Endothelial cell of umbilical vein (primary cell): ENCODE measurements around the gene BPI. TPM values are rescaled to one million over a fixed set of nuclear protein-coding genes. Genes with fewer than 3 reads are reported as not detected.

Source experiments
- BruUV-seq: library from RNA; stranded (reverse); fragments of 400-500 nt; replicated peaks from 2 replicates; lab custom pipeline; 2021; lab: Mats Ljungman, UMichigan
- CTCF ChIA-PET: fragments of 300-600, 350-600 bp; sonication (Branson Sonifier 250); formaldehyde crosslinking; loops from one replicate; lab custom pipeline; 2021; ENCODE audit warnings: antibody characterized with exemption, inconsistent platforms; lab: Charles Lee
- POLR2A ChIA-PET: fragments of 300-600, 350-600 bp; sonication (Branson Sonifier 250); formaldehyde crosslinking; loops from one replicate; lab custom pipeline; 2021; ENCODE audit warnings: antibody characterized with exemption, inconsistent platforms; lab: Charles Lee
- DNase-seq: peaks from one replicate; pipeline ENCODE4 v3.0.0-alpha.2; 2011; ENCODE audit warnings: low read depth, low spot score
- FAIRE-seq: peaks from 2 replicates; lab custom pipeline; 2011; peaks lifted over from hg19 to GRCh38; lab: Jason Lieb, UNC
- H2AFZ ChIP-seq: 2 replicates; pipeline ENCODE4 v1.6.0; 2012; ENCODE audit warnings: low read depth, low read length, control low read depth, inconsistent platforms
- H3K27ac ChIP-seq: 2 replicates; pipeline ENCODE4 v1.5.1; 2011; ENCODE audit warnings: low read depth, mild to moderate bottlenecking, control low read depth, low read length, moderate library complexity; ENCODE audit not compliant: insufficient read depth
- H3K27me3 ChIP-seq, 2 experiments: 2 replicates each; pipeline versions ENCODE4 v1.6.0 to v1.6.1; 2011; ENCODE audit warnings: low read length in 2 of 2, mixed read lengths in 1 of 2; ENCODE audit not compliant: control insufficient read depth in 2 of 2, insufficient read depth in 2 of 2
- H3K36me3 ChIP-seq, 2 experiments: 2 replicates in 1 of 2; 3 replicates in 1 of 2; pipeline ENCODE4 v1.5.1; 2011; ENCODE audit warnings: low read length in 2 of 2, mild to moderate bottlenecking in 1 of 2, moderate library complexity in 1 of 2; ENCODE audit not compliant: control insufficient read depth in 2 of 2, insufficient read depth in 2 of 2; ENCODE audit errors: extremely low read depth in 1 of 2
- H3K4me1 ChIP-seq: 3 replicates; pipeline ENCODE4 v1.5.1; 2011; ENCODE audit warnings: mild to moderate bottlenecking, low read length; ENCODE audit not compliant: control insufficient read depth, insufficient read depth; ENCODE audit errors: extremely low read depth
- H3K4me2 ChIP-seq: 2 replicates; pipeline ENCODE4 v1.6.1; 2011; ENCODE audit warnings: low read length, control low read depth, mixed read lengths; ENCODE audit not compliant: insufficient read depth
- H3K4me3 ChIP-seq, 3 experiments: fragments of 200-600 bp in 1 of 3; sonication (generic), shearing (Covaris generic) in 1 of 3; replicated peaks in 1 of 3; 2 replicates each; pipeline ENCODE4 v1.5.1; 2011 to 2016; ENCODE audit warnings: control low read depth in 3 of 3, low read length in 3 of 3, mild to moderate bottlenecking in 2 of 3, inconsistent platforms in 1 of 3, low read depth in 1 of 3, moderate library complexity in 1 of 3; ENCODE audit not compliant: insufficient read depth in 1 of 3
- H3K79me2 ChIP-seq: 2 replicates; pipeline ENCODE4 v1.6.0; 2012; ENCODE audit warnings: low read length, inconsistent platforms; ENCODE audit not compliant: control insufficient read depth, insufficient read depth
- H3K9ac ChIP-seq: replicated peaks from 2 replicates; pipeline ENCODE3; 2011; ENCODE audit warnings: low read length, control low read depth; ENCODE audit not compliant: insufficient read depth; ENCODE audit errors: extremely low read depth
- H3K9me1 ChIP-seq: replicated peaks from 3 replicates; pipeline ENCODE4 v1.6.0; 2011; ENCODE audit warnings: mild to moderate bottlenecking, low read length; ENCODE audit not compliant: control insufficient read depth, insufficient read depth; ENCODE audit errors: extremely low read depth
- H3K9me3 ChIP-seq: replicated peaks from 2 replicates; pipeline ENCODE4 v1.5.1; 2012; ENCODE audit warnings: low read length, inconsistent platforms; ENCODE audit not compliant: control insufficient read depth, insufficient read depth
- H4K20me1 ChIP-seq: replicated peaks from 2 replicates; pipeline ENCODE3; 2011; ENCODE audit warnings: mild to moderate bottlenecking, low read length; ENCODE audit not compliant: control insufficient read depth, insufficient read depth; ENCODE audit errors: extremely low read depth
- CTCF ChIP-seq, 2 donors: IDR thresholded peaks; 1 replicate in 1 of 2; 2 replicates in 1 of 2; pipeline ENCODE4 v1.5.1; 2011; ENCODE audit warnings: low read length in 2 of 2, mild to moderate bottlenecking in 2 of 2, moderate library complexity in 2 of 2, control low read depth in 1 of 2, inconsistent platforms in 1 of 2, low read depth in 1 of 2; ENCODE audit not compliant: insufficient read depth in 1 of 2; ENCODE audit errors: extremely low read depth in 1 of 2
- EZH2 ChIP-seq: IDR thresholded peaks from 2 replicates; pipeline ENCODE4 v1.6.1; 2012; ENCODE audit warnings: borderline replicate concordance, low read depth, mild to moderate bottlenecking, moderate library complexity, low read length, inconsistent platforms; ENCODE audit not compliant: severe bottlenecking
- FOS ChIP-seq: IDR thresholded peaks from 2 replicates; pipeline ENCODE4 v1.6.1; 2011; ENCODE audit warnings: mild to moderate bottlenecking, low read length, moderate library complexity, borderline replicate concordance; ENCODE audit not compliant: insufficient read depth
- GATA2 ChIP-seq: IDR thresholded peaks from 2 replicates; pipeline ENCODE4 v1.7.0; 2011; ENCODE audit warnings: low read depth, mild to moderate bottlenecking, moderate library complexity, mixed read lengths, low read length; ENCODE audit not compliant: insufficient read length, insufficient read depth
- JUN ChIP-seq: IDR thresholded peaks from 2 replicates; pipeline ENCODE4 v1.6.1; 2011; ENCODE audit warnings: borderline replicate concordance, low read depth; ENCODE audit not compliant: insufficient read length, insufficient read depth
- MAX ChIP-seq: IDR thresholded peaks from 2 replicates; pipeline ENCODE4 v1.6.1; 2011; ENCODE audit not compliant: insufficient read depth, insufficient read length
- MYC ChIP-seq: IDR thresholded peaks from one replicate; pipeline ENCODE4 v1.6.1; 2011; ENCODE audit warnings: mild to moderate bottlenecking, low read depth, low read length
- POLR2A ChIP-seq: IDR thresholded peaks from 2 replicates; pipeline ENCODE4 v1.6.1; 2012; ENCODE audit warnings: low read depth, mild to moderate bottlenecking, control low read depth, low read length
- POLR2AphosphoS5 ChIP-seq: IDR thresholded peaks from 2 replicates; pipeline ENCODE4 v1.6.1; 2012; ENCODE audit warnings: low read depth, mild to moderate bottlenecking, control low read depth, low read length, moderate library complexity; ENCODE audit not compliant: insufficient read depth
- dilution Hi-C: fragments of 300-500 bp; cut with MboI; formaldehyde crosslinking; loops from one replicate; pipeline ENCODE4 v1.15.0; 2019; ENCODE audit warnings: low sequenced_read_pairs; ENCODE audit not compliant: extremely low pct_ligation_motif_present
- intact Hi-C: fragments of 100-400 bp; cut with micrococcal nuclease; formaldehyde crosslinking; loops from one replicate; pipeline ENCODE4 v1.10.0; 2022
- polyA plus RNA-seq, 4 experiments: library from polyadenylated mRNA; depleted of rRNA in 3 of 4; stranded (reverse) in 3 of 4; unstranded in 1 of 4; fragments of >200 nt; gene quantifications; 2 replicates each; pipeline versions ENCODE4 v1.2.1 to v1.2.3, GENCODE V29; 2011 to 2012; ENCODE audit warnings: missing spikeins in 1 of 4
- total RNA-seq: library from RNA; stranded (reverse); gene quantifications from 2 replicates; pipeline ENCODE4 v1.2.3, GENCODE V29; 2021

The BPI gene
- total and polyA plus RNA-seq, 2 donors (not counting 3 experiments of a cell fraction or from before 2014, with no cell fraction given) = not detected

GRCh38 chr20:38306379-38306778, 2.4 kb downstream of the BPI start:
- Histone ChIP-seq H3K4me1 (no peaks in the 10 kb centered on the region), H3K9me1 (no peaks in the 10 kb centered on the region), H2AFZ (no peak overlapping the region), H3K9ac (no peak overlapping the region), H3K79me2 (no peaks in the 10 kb centered on the region), H3K4me3 (no peak overlapping the region), H3K4me2 (no peak overlapping the region), H3K27me3 (peaks cover 0 to 5% of the 10 kb centered on the region in 2 experiments), H4K20me1 (no peaks in the 10 kb centered on the region), H3K27ac (no peak overlapping the region), H3K9me3 (no peaks in the 10 kb centered on the region), H3K36me3 (no peaks in the 10 kb centered on the region)
- dilution Hi-C loops (no loop called here), intact Hi-C loops (no loop called here)
- DNase-seq = no peak
- no peak for TF ChIP-seq MYC
- no peak for TF ChIP-seq EZH2
- TF ChIP-seq MAX = no peak
- no peak for TF ChIP-seq CTCF (IDR thresholded peaks at IDR 0.05; ENCODE audit: extremely low read depth in 1 of 2, insufficient read depth in 1 of 2, low read depth in 1 of 2, low read length in 2 of 2)
- no peak for TF ChIP-seq POLR2AphosphoS5
- TF ChIP-seq POLR2A = no peak
- no peak for TF ChIP-seq FOS
- TF ChIP-seq JUN = no peak
- no peak for TF ChIP-seq GATA2
- ChIA-PET CTCF (interaction anchor here (0.6 to 9.2 kb wide), 4 partner anchors 16 to 249 kb away, joined by 3 to 204 read pairs (median 4); no protein-coding TSS in a partner anchor), POLR2A (no interaction called here)
- FAIRE-seq = no peak
- no TSS peak for BruUV-seq
